Stomach (tissue), 9 donors: Measurements from ENCODE around the gene FRY. TPM values are rescaled to one million over a fixed set of nuclear protein-coding genes. Genes with fewer than 3 reads are reported as not detected.
A peak's percentile ranks its signal among the peaks of the same experiment; 100 is the strongest.
"Not testable (repeated sequence)": the region's sequence is repeated elsewhere in the genome, so short reads cannot be mapped to it uniquely, and the experiment has no call there.

Experiments
- DNase-seq, 2 donors: peaks; one replicate each; pipeline versions ENCODE4 v3.0.0 to v3.0.0-alpha.2; 2013 to 2019
- H3K27ac ChIP-seq, 5 donors: fragments of 200-600 bp in 4 of 5; sonication (generic) in 4 of 5; one replicate each; pipeline ENCODE4 v1.5.1; 2013 to 2019; ENCODE audit warnings: mild to moderate bottlenecking in 1 of 5, moderate library complexity in 1 of 5
- H3K27me3 ChIP-seq, 3 donors: fragments of 200-600 bp; sonication (generic); one replicate each; pipeline ENCODE4 v1.5.1; 2017 to 2019; ENCODE audit warnings: mixed run types in 1 of 3
- H3K36me3 ChIP-seq, 4 donors: fragments of 200-600 bp; sonication (generic); 1 replicate in 3 of 4; 2 replicates in 1 of 4; pipeline ENCODE4 v1.5.1; 2016 to 2019
- H3K4me1 ChIP-seq, 4 donors: fragments of 200-600 bp; sonication (generic); one replicate each; pipeline ENCODE4 v1.5.1; 2016 to 2019
- H3K4me3 ChIP-seq, 4 donors: fragments of 200-600 bp; sonication (generic) in 3 of 4; one replicate each; pipeline ENCODE4 v1.5.1; 2016 to 2019; ENCODE audit warnings: mild to moderate bottlenecking in 1 of 4
- H3K9me3 ChIP-seq, 4 donors: fragments of 200-600 bp; sonication (generic); one replicate each; pipeline ENCODE4 v1.5.1; 2016 to 2019
- CTCF ChIP-seq, 7 experiments: fragments of 450-650 bp in 4 of 7; fragments of 200-600 bp in 3 of 7; sonication (generic) in 3 of 7; IDR thresholded peaks; one replicate each; pipeline ENCODE4 v1.5.1; 2016 to 2019; ENCODE audit warnings: antibody characterized with exemption in 7 of 7, control low read depth in 2 of 7, mild to moderate bottlenecking in 1 of 7
- EP300 ChIP-seq: sonication (generic); formaldehyde crosslinking; IDR thresholded peaks from one replicate; pipeline ENCODE4 v1.6.1; 2017; ENCODE audit warnings: antibody characterized with exemption
- POLR2A ChIP-seq, 4 donors: fragments of 450-650 bp; IDR thresholded peaks; one replicate each; pipeline ENCODE4 v1.6.1; 2016; ENCODE audit warnings: antibody characterized with exemption in 4 of 4, control low read depth in 2 of 4, mild to moderate bottlenecking in 1 of 4, moderate library complexity in 1 of 4
- POLR2AphosphoS5 ChIP-seq, 3 donors: sonication (generic); formaldehyde crosslinking; IDR thresholded peaks; one replicate each; pipeline ENCODE4 v1.6.1; 2016; ENCODE audit warnings: antibody characterized with exemption in 3 of 3
- WGBS, 5 donors: extraction: QIAGEN DNeasy Blood & Tissue Kit in 3 of 5; methylation state at CpG; one replicate each; pipeline versions ENCODE4 v1.1.5 to v1.1.7; 2013 to 2018; 5-methylcytosine and 5-hydroxymethylcytosine counted together
- intact Hi-C: fragments of 100-400 bp; cut with DNase I; formaldehyde crosslinking; loops from one replicate; pipeline ENCODE4 v1.15.1; 2023; ENCODE audit warnings: low total_unique reads
- polyA plus RNA-seq, 3 donors: library from polyadenylated mRNA; stranded (reverse); fragments of 200-250 nt; gene quantifications; one replicate each; pipeline ENCODE4 v1.2.3, GENCODE V29; 2013
- total RNA-seq, 5 donors: library from RNA; depleted of rRNA; stranded (reverse); fragments of >200 nt; gene quantifications; one replicate each; pipeline versions ENCODE4 v1.1.0 to v1.2.3, GENCODE V29; 2014 to 2016
- donor health status: healthy with polysubstance abuse.
- donor health status: Bipolar disorder and iron deficiency.
- donor health status: healthy.

Gene FRY
- total and polyA plus RNA-seq, 8 donors: 3.5 to 97.1 (median 16.4) TPM

- no peak overlapping the region for H3K4me3 ChIP-seq
- peak in 1 of 3 donors; percentile 15 for TF ChIP-seq POLR2AphosphoS5 (IDR thresholded peaks at IDR 0.05)
- TF ChIP-seq EP300: no peak
- H3K4me1 ChIP-seq: peaks cover 6 to 41% (median 28%) of the 10 kb centered on the region in 4 donors
- peak overlapping the region in 2 of 5 donors; percentile 31 to 49 for H3K27ac ChIP-seq
- no peaks in the 10 kb centered on the region for H3K27me3 ChIP-seq
- H3K36me3 ChIP-seq: no peaks in the 10 kb centered on the region
- DNase-seq: no peak
- intact Hi-C loops: no loop called here
- H3K9me3 ChIP-seq: no peaks in the 10 kb centered on the region
Observed at GRCh38 chr13:32048816-32049215, 17.2 kb downstream of the FRY start.

GRCh38 chr13:32051156-32051555 lies 19.6 kb downstream of the FRY start:
- no peak for DNase-seq
- H3K27ac ChIP-seq: no peak overlapping the region
- intact Hi-C loops: no loop called here
- H3K9me3 ChIP-seq: no peaks in the 10 kb centered on the region
- H3K27me3 ChIP-seq: no peaks in the 10 kb centered on the region
- H3K4me1 ChIP-seq: peaks cover 6 to 31% (median 25%) of the 10 kb centered on the region in 4 donors
- 73 to 89% (median 81%) methylated on average over 4 of the region's 4 CpGs for WGBS, 5 donors
- H3K36me3 ChIP-seq: no peaks in the 10 kb centered on the region
- TF ChIP-seq POLR2AphosphoS5 (IDR thresholded peaks at IDR 0.05) (no peak), POLR2A (IDR thresholded peaks at IDR 0.05) (no peak), CTCF (IDR thresholded peaks at IDR 0.05) (no peak), EP300 (no peak)
- no peak overlapping the region for H3K4me3 ChIP-seq

GRCh38 chr13:32056316-32056715 lies 24.7 kb downstream of the FRY start:
- H3K36me3 ChIP-seq: no peaks in the 10 kb centered on the region
- H3K27ac ChIP-seq: no peak overlapping the region
- no peak overlapping the region for H3K4me3 ChIP-seq
- no peaks in the 10 kb centered on the region for H3K27me3 ChIP-seq
- peaks cover 0 to 20% (median 9%) of the 10 kb centered on the region in 4 donors for H3K4me1 ChIP-seq
- intact Hi-C loops: no loop called here
- no peak for DNase-seq
- TF ChIP-seq EP300 (no peak), CTCF (IDR thresholded peaks at IDR 0.05) (no peak), POLR2A (IDR thresholded peaks at IDR 0.05) (no peak), POLR2AphosphoS5 (IDR thresholded peaks at IDR 0.05) (no peak)
- H3K9me3 ChIP-seq: no peaks in the 10 kb centered on the region

- 67 to 84% (median 73%) methylated on average over 6 of the region's 6 CpGs for WGBS, 5 donors
- H3K27ac ChIP-seq: not testable (repeated sequence)
Observed at GRCh38 chr13:32057325-32057724, 25.8 kb downstream of the FRY start.

GRCh38 chr13:32059511-32059984 lies 28.0 kb downstream of the FRY start:
- DNase-seq: no peak
- H3K27ac ChIP-seq: peak overlapping the region in 1 of 5 donors; percentile 2
- intact Hi-C loops: no loop called here
- TF ChIP-seq POLR2A (IDR thresholded peaks at IDR 0.05): no peak
- TF ChIP-seq CTCF (IDR thresholded peaks at IDR 0.05): no peak
- no peak for TF ChIP-seq EP300
- TF ChIP-seq POLR2AphosphoS5 (IDR thresholded peaks at IDR 0.05): no peak
- WGBS, 5 donors: 92 to 100% (median 97%) methylated on average over 2 of the region's 2 CpGs
- H3K27me3 ChIP-seq: no peaks in the 10 kb centered on the region
- no peak overlapping the region for H3K4me3 ChIP-seq
- H3K9me3 ChIP-seq: no peaks in the 10 kb centered on the region
- no peaks in the 10 kb centered on the region for H3K36me3 ChIP-seq
- peaks cover 0 to 37% (median 15%) of the 10 kb centered on the region in 4 donors for H3K4me1 ChIP-seq

More at GRCh38 chr13:32057325-32057724, 25.8 kb downstream of the FRY start:
- H3K36me3 ChIP-seq, DNase-seq, intact Hi-C loops, H3K9me3 ChIP-seq, H3K27me3 ChIP-seq, H3K4me3 ChIP-seq: not testable (repeated sequence)
- H3K4me1 ChIP-seq: peaks cover 0 to 29% (median 14%) of the 10 kb centered on the region in 4 donors
